ENCODE results near the gene KIF26B.

The KIF26B gene

GRCh38 chr1:245571815-245572294 lies 417.1 kb downstream of the KIF26B start:
- no peak for DNase-seq (ENCODE audit: low read depth)

- DNase-seq (ENCODE audit: low read depth): no peak
These were observed 417.9 kb downstream of the KIF26B start for GRCh38 chr1:245572709-245573108.

GRCh38 chr1:245575710-245576109 lies 420.9 kb downstream of the KIF26B start:
- no peak for DNase-seq (ENCODE audit: low read depth)

GRCh38 chr1:245576323-245576722 lies 421.5 kb downstream of the KIF26B start:
- no peak for DNase-seq (ENCODE audit: low read depth)

GRCh38 chr1:245577191-245578157 lies 422.7 kb downstream of the KIF26B start:
- no peak for DNase-seq (ENCODE audit: low read depth)

GRCh38 chr1:245578308-245578707 lies 423.5 kb downstream of the KIF26B start:
- no peak for DNase-seq (ENCODE audit: low read depth)

- no peak for DNase-seq (ENCODE audit: low read depth)
These were observed 424.0 kb downstream of the KIF26B start for GRCh38 chr1:245578771-245579170.

DNA sequence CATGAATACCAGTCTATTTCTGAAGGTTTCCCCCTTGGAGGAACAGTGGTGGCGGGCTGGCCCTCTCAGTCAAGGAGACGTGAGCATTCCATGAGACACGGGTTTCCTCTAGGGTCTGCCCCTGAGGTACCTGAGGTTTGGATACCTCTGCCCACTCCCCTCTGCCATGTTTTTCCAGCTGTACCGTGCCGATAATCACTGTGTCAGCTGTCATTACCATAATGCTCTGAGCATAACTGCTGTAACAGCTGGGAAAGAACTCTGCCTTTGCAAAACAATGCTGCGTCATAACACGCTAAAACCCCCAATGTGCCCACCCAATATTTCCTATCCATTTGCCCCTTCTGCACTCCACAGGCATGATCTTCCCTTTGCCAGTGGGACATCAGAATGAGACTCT lies 425.1 kb downstream of the KIF26B start:
- no peak for DNase-seq (ENCODE audit: low read depth)

- no peak for DNase-seq (ENCODE audit: low read depth)
These were observed 425.9 kb downstream of the KIF26B start for GRCh38 chr1:245580651-245581050.

- no peak for DNase-seq (ENCODE audit: low read depth)
These were observed 427.2 kb downstream of the KIF26B start for GRCh38 chr1:245582026-245582425.

DNA sequence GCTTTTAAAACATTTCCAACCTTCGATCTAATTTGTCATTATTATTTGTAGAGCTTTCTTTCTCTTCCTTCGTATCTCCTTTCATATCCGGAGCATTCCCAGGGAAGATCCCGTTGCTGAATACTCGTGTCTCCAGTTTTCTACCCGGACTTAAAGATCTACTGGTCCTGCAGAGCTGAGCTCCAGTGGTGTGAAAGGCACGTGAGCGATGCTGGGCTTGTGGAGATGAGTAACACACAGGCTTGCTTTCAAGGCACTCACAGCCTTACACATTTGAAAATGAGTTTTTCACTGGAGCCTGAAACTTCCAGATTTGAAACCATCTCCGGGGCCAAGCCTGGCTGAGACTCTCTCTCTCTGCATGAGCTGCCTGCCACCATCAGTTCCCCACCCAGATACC lies 428.3 kb downstream of the KIF26B start:
- DNase-seq (ENCODE audit: low read depth): no peak

GRCh38 chr1:245583575-245584330 lies 429.0 kb downstream of the KIF26B start:
- no peak for DNase-seq (ENCODE audit: low read depth)

DNA sequence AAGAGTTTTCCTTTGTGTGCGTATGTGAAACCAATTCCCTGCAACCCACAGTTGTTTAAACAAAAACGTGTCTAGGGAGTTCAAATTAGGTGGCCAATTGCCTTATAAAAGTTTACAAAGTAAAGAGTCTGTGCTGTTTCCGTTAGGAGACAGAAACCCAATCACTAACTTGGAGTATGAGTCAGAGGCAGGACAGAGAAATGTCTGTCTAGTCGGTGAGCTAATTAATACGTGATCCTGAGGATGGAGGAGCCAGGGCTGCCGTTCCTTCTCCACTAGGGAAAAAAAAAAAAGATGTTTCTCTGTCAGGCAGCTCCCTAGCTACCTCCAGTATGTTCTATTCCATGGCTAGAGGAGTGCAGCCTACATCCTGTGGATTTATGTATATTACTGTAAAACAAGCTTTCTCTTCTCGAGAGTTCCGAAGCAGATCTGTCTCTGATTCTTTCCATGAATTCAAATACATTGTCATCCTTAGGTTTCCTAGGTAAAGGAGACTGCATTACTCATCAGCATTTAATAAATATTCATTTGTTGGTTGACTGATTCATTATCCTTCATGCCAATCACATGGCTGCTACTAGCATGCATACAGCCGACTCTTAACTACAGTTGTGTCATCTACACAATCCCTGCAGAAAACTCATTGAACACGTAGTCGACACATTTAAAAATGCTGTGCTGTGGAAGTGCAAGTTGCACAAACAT lies 430.6 kb downstream of the KIF26B start:
- no peak for DNase-seq (ENCODE audit: low read depth)

DNA sequence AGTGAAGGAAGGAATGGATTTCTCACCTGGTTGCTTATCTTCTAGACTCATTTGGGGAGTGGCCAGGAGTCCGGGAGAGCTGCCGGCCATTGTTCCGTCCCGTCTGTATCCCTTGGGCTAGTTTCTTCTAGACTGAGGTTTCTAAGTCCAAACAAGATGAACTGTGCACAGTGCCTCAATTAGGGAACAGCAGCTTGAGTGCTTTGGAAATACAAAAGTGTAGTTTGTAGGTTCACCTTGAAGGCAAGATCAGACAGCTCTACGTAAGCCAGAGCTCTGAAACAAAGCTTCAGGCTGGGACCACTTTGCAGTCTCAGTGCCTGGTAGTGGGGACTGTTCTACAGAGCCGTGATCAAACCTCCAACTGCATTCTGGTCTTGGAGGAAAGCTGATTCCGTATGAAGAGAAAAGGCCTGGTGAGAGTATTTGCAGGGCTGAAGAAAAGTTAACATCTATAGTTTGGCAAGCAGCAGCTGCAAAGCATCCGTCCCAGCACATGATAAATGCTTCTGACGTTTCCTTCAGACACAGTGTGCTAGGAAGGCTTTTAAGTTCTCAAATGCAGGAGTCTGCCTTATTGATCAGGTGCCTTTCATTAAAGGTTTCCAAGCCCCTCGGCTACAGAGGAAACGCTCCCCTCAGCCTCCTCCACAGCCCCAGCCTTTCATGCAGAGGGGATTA lies 432.8 kb downstream of the KIF26B start:
- DNase-seq (ENCODE audit: low read depth): no peak

GRCh38 chr1:245588116-245588639 lies 433.4 kb downstream of the KIF26B start:
- no peak for DNase-seq (ENCODE audit: low read depth)

DNA sequence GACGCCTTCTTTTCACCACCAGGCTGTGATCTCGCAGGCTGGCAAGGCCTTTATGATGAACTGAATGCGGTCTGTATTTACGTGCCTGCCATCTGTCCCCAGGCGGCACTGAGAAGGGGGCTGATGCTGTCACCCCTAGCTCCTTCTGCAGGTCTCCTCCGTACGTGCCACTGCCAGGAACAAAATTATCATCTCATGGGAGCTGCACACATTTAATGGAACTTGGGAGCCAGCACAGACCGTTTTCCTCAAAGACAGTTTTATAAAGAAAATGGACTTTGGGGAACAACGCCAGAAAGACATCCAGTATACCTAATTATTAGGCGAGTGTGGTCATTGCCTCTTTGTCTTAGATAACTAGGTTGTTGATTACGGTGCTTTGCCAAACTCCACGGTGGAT lies 434.5 kb downstream of the KIF26B start:
- DNase-seq (ENCODE audit: low read depth): no peak

DNA sequence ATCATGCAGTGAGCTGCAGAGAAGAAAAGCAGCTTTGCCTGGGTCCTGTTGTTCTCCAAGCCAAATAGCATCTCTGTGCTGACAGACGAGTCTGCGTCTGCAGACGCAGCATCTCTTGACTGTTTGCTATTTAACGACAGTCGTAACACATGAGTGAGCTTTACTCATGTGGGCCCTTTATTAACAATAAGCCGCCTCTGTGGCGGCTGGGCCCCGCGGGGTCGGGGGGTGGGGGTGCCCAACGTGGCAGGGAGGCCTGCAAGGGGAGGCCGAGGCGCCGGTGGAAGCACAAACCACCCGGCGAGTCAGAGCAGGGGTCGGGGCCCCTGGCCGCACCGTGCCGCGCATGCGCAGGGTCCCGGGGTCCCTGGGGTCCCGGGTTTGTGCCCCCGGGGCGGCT lies 435.1 kb downstream of the KIF26B start:
- no peak for DNase-seq (ENCODE audit: low read depth)

DNA sequence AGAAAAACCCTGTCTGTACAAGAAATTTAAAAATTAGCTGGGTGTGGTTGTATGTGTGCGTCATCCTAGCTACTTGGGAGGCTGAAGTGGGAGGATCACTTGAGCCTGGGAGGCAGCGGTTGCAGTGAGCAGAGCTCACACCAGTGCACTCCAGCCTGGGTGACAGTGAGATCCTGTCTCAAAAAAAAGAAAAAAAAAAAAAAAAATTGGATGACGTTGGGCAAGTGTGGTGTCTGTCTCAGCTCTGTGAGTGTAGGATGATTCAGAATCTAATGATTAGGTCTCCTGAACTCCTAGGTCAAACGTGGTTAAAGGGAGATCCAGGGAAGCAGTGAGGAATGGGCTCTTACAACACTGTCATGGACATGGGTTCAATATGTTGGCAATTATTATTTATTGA lies 435.9 kb downstream of the KIF26B start:
- no peak for DNase-seq (ENCODE audit: low read depth)

- DNase-seq (ENCODE audit: low read depth): no peak
These were observed 436.8 kb downstream of the KIF26B start for GRCh38 chr1:245591346-245592188.

GRCh38 chr1:245592189-245592460 lies 437.3 kb downstream of the KIF26B start:
- no peak for DNase-seq (ENCODE audit: low read depth)
